Ovary (tissue), 3 donors: ENCODE measurements around the gene MYMX.

Experiments
- CTCF ChIP-seq, 3 donors: fragments of 450-650 bp in 2 of 3; fragments of 200-600 bp in 1 of 3; IDR thresholded peaks; one replicate each; pipeline versions ENCODE4 v1.5.1 to v1.8.0; 2016 to 2022; ENCODE audit warnings: antibody characterized with exemption in 3 of 3, mild to moderate bottlenecking in 1 of 3
- POLR2A ChIP-seq: fragments of 450-650 bp; IDR thresholded peaks from one replicate; pipeline ENCODE4 v1.6.1; 2017; ENCODE audit warnings: antibody characterized with exemption, mild to moderate bottlenecking, moderate library complexity
- donor health status: DM: no; HTN: no; CAD: no.

GRCh38 chr6:44201200-44201599 is 15.5 kb upstream of the MYMX start:
- TF ChIP-seq CTCF (IDR thresholded peaks at IDR 0.05) (no peak), POLR2A (no peak)
